ENCODE measurements around the gene MAGEA6. TPM values are rescaled to one million over a fixed set of nuclear protein-coding genes. Genes with fewer than 3 reads are reported as not detected.
"Not testable (repeated sequence)": the region's sequence is repeated elsewhere in the genome, so short reads cannot be mapped to it uniquely, and the experiment has no call there.

Gene MAGEA6, protein sequence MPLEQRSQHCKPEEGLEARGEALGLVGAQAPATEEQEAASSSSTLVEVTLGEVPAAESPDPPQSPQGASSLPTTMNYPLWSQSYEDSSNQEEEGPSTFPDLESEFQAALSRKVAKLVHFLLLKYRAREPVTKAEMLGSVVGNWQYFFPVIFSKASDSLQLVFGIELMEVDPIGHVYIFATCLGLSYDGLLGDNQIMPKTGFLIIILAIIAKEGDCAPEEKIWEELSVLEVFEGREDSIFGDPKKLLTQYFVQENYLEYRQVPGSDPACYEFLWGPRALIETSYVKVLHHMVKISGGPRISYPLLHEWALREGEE
- total RNA-seq, result not detected in 2 replicates
- not detected for total RNA-seq (2013)
- not detected in 2 replicates for polyA plus RNA-seq
- polyA minus RNA-seq, result not detected in 2 replicates

DNA sequence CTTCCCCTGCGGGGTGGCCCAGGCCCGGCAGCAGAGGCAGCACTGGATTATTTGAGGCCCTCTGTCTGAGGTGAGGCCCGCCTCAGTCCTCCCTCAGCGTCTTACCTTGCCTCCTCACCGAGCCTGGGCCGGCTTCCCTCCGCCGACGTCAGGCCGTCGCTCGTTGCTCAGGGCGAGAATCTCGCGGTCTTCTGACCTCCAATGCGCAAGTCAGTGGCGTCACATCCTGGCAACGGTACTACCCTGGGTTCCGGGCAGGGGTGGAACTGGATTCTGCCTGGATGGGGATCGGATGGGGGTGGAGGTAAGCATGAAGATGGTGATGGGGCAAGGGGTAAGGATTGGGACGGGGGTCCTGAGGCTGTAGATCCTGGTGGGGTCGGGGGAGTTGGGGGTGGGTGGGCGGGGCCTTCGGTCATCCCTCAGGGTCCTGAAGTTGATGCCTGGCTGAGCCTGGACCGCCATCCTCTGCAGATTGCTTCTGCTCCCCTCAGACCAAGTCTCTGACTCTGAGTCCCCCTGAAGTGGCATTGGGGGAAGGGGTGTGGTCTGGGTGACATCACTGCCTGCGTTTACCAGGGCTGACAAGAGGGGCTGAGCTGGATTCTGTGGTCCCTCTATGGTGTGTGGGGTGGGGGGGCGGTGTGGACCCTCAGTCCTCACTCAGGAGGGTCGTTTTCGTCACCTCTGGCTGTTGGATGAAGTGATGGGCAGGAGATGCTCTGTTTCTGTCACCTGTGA, at the start of gene MAGEA6:
Gene MAGEA6 (minus strand): TSS at position 141 of the 741 bp plus-strand sequence. CDS start 2,039 bp downstream, outside the sequence.
- not testable (repeated sequence) for H3K9me3 ChIP-seq (ENCODE audit: control extremely low read depth in 1 of 3, control insufficient read depth in 2 of 3, insufficient read depth in 1 of 3, low read length in 2 of 3); H3K4me2 ChIP-seq (replicated peaks; ENCODE audit: low read depth, low read length, poor library complexity, severe bottlenecking); DNase-seq

DNA sequence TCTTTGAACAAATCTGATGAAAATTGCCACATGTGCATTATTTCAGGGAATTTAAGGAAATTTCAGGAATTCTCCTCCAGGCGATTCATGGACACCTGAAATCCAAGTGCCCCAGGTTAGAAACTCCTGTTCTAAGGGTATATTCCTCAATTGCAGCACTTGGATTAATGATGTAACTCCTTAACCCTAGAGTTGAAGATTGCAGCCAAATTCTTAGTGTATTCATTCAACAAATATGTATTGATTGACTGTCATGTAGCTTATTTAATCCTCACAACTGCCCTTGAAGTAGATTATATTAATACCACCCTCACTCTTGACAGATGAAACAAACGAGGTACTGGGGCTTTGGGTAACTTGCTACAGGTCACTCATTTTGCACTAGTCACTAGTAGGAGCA, 49.8 kb upstream of the MAGEA6 start:
- Mint-ChIP-seq H3K4me1 (no peaks in the 10 kb centered on the region), H3K27ac (no peak overlapping the region), H3K27me3 (peaks cover 8% of the 10 kb centered on the region), H3K9me3 (ENCODE audit: insufficient read depth) (no peaks in the 10 kb centered on the region), H3K4me3 (no peak overlapping the region)
- Histone ChIP-seq H3K4me1 (ENCODE audit: control insufficient read depth in 2 of 2, insufficient read depth in 2 of 2, low read length in 2 of 2) (no peaks in the 10 kb centered on the region), H3K36me3 (replicated peaks in 1 of 2; ENCODE audit: control extremely low read depth in 1 of 2, control insufficient read depth in 1 of 2, extremely low read depth in 1 of 2, insufficient read depth in 2 of 2, low read length in 1 of 2) (no peaks in the 10 kb centered on the region), H3K9me3 (ENCODE audit: control extremely low read depth in 1 of 3, control insufficient read depth in 2 of 3, insufficient read depth in 1 of 3, low read length in 2 of 3) (no peaks in the 10 kb centered on the region), H3K79me2 (ENCODE audit: control insufficient read depth, insufficient read depth, low read length) (no peaks in the 10 kb centered on the region), H3K4me3 (ENCODE audit: control extremely low read depth in 1 of 5, extremely low read depth in 1 of 5, insufficient read depth in 1 of 5, low read depth in 2 of 5, low read length in 4 of 5) (no peak overlapping the region), H3K27ac (ENCODE audit: low read length in 2 of 2) (no peak overlapping the region), H3K27me3 (replicated peaks in 1 of 4; ENCODE audit: control extremely low read depth in 1 of 4, control insufficient read depth in 3 of 4, insufficient read depth in 4 of 4, low read length in 3 of 4) (peaks cover 0 to 3% (median 0%) of the 10 kb centered on the region in 4 experiments), H3K4me2 (replicated peaks; ENCODE audit: low read depth, low read length, poor library complexity, severe bottlenecking) (no peak overlapping the region), H4K20me1 (ENCODE audit: control insufficient read depth, insufficient read depth, low read length, poor library complexity, severe bottlenecking) (no peaks in the 10 kb centered on the region), H2AFZ (ENCODE audit: insufficient read depth, low read depth, low read length, poor library complexity, severe bottlenecking) (no peak overlapping the region), H3K9ac (ENCODE audit: low read length) (no peak overlapping the region)
- ATAC-seq (ENCODE audit: low read depth) (no peak), DNase-seq (no peak)
- intact Hi-C loops (cut with micrococcal nuclease), result loop anchor here (5.0 kb wide), 1 partner anchor 1667 kb away; no protein-coding TSS in a partner anchor
- ChIA-PET POLR2A (no interaction called here), CTCF (no interaction called here)
- no peak for TF ChIP-seq EZH2 (IDR thresholded peaks at IDR 0.05; ENCODE audit: borderline replicate concordance, insufficient read depth, low read depth, low read length, poor library complexity, severe bottlenecking)
- TF ChIP-seq, protein P1, sequence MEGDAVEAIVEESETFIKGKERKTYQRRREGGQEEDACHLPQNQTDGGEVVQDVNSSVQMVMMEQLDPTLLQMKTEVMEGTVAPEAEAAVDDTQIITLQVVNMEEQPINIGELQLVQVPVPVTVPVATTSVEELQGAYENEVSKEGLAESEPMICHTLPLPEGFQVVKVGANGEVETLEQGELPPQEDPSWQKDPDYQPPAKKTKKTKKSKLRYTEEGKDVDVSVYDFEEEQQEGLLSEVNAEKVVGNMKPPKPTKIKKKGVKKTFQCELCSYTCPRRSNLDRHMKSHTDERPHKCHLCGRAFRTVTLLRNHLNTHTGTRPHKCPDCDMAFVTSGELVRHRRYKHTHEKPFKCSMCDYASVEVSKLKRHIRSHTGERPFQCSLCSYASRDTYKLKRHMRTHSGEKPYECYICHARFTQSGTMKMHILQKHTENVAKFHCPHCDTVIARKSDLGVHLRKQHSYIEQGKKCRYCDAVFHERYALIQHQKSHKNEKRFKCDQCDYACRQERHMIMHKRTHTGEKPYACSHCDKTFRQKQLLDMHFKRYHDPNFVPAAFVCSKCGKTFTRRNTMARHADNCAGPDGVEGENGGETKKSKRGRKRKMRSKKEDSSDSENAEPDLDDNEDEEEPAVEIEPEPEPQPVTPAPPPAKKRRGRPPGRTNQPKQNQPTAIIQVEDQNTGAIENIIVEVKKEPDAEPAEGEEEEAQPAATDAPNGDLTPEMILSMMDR (IDR thresholded peaks at IDR 0.05), result no peak
- no CpG with 5 or more reads among the region's 2 CpGs for WGBS (ENCODE audit: insufficient coverage)

More for the DNA sequence above, at the start of gene MAGEA6:
- H3K27ac ChIP-seq (ENCODE audit: low read length in 2 of 2); H3K79me2 ChIP-seq (ENCODE audit: control insufficient read depth, insufficient read depth, low read length); H3K36me3 ChIP-seq (replicated peaks in 1 of 2; ENCODE audit: control extremely low read depth in 1 of 2, control insufficient read depth in 1 of 2, extremely low read depth in 1 of 2, insufficient read depth in 2 of 2, low read length in 1 of 2); H3K4me1 Mint-ChIP-seq; ATAC-seq (ENCODE audit: low read depth); H3K4me3 Mint-ChIP-seq; H3K4me1 ChIP-seq (ENCODE audit: control insufficient read depth in 2 of 2, insufficient read depth in 2 of 2, low read length in 2 of 2); H3K4me3 ChIP-seq (ENCODE audit: control extremely low read depth in 1 of 5, extremely low read depth in 1 of 5, insufficient read depth in 1 of 5, low read depth in 2 of 5, low read length in 4 of 5); H3K27me3 Mint-ChIP-seq; intact Hi-C loops (cut with micrococcal nuclease); H3K9ac ChIP-seq (ENCODE audit: low read length); H2AFZ ChIP-seq (ENCODE audit: insufficient read depth, low read depth, low read length, poor library complexity, severe bottlenecking); POLR2A ChIA-PET; H3K27me3 ChIP-seq (replicated peaks in 1 of 4; ENCODE audit: control extremely low read depth in 1 of 4, control insufficient read depth in 3 of 4, insufficient read depth in 4 of 4, low read length in 3 of 4); H3K27ac Mint-ChIP-seq; H3K9me3 Mint-ChIP-seq (ENCODE audit: insufficient read depth); CTCF ChIA-PET; H4K20me1 ChIP-seq (ENCODE audit: control insufficient read depth, insufficient read depth, low read length, poor library complexity, severe bottlenecking): not testable (repeated sequence)
- WGBS (ENCODE audit: insufficient coverage), result no CpG with 5 or more reads among the region's 29 CpGs
